Left renal pelvis (tissue), 4 donors: ENCODE measurements around the gene SSH3. TPM values are rescaled to one million over a fixed set of nuclear protein-coding genes. Genes with fewer than 3 reads are reported as not detected.

Experiments used
- polyA plus RNA-seq, 4 donors: library from polyadenylated mRNA; unstranded; fragments of 120-200 nt; gene quantifications; one replicate each; pipeline ENCODE4 v1.2.1, GENCODE V29; 2013; ENCODE audit not compliant: insufficient read length in 4 of 4

SSH3 gene
- polyA plus RNA-seq, 4 donors: 16.6 to 37.2 (median 24.5) TPM

Other genes with a start within 250 kb of the SSH3 start
- 10 to 100 TPM in 1 of 4 donors, 1 to 10 TPM in 3; 5.6 to 18.9 (median 8.8) TPM for gene RHOD, start 246.7 kb upstream of the SSH3 start, polyA plus RNA-seq
- 10 to 100 TPM; 62.1 to 84.3 (median 74.2) TPM for gene KDM2A, start 184.3 kb upstream of the SSH3 start, polyA plus RNA-seq
- 10 to 100 TPM; 43.3 to 66.4 (median 47.0) TPM for gene GRK2, start 37.1 kb upstream of the SSH3 start, polyA plus RNA-seq
- 10 to 100 TPM; 20.2 to 60.0 (median 30.1) TPM for gene ANKRD13D, start 14.2 kb upstream of the SSH3 start, polyA plus RNA-seq
- gene POLD4, start 50.0 kb downstream of the SSH3 start, polyA plus RNA-seq: 10 to 100 TPM; 18.5 to 36.3 (median 22.3) TPM
- 10 to 100 TPM in 1 of 4 donors, 1 to 10 TPM in 3; 5.4 to 12.9 (median 7.0) TPM for gene CLCF1, start 70.1 kb downstream of the SSH3 start, polyA plus RNA-seq
- 10 to 100 TPM; 16.6 to 37.5 (median 19.1) TPM for gene RAD9A, start 88.5 kb downstream of the SSH3 start, polyA plus RNA-seq
- gene PPP1CA, start 98.3 kb downstream of the SSH3 start, polyA plus RNA-seq: 100 to 1,000 TPM in 3 of 4 donors, 10 to 100 TPM in 1; 77.6 to 177 (median 146) TPM
- 10 to 100 TPM in 1 of 4 donors, 1 to 10 TPM in 3; 2.5 to 11.7 (median 4.4) TPM for gene TBC1D10C, start 100.6 kb downstream of the SSH3 start, polyA plus RNA-seq
- gene CARNS1, start 112.1 kb downstream of the SSH3 start, polyA plus RNA-seq: 1 to 10 TPM; 1.1 to 4.4 (median 1.8) TPM
- gene RPS6KB2, start 125.0 kb downstream of the SSH3 start, polyA plus RNA-seq: 10 to 100 TPM; 37.4 to 46.7 (median 41.7) TPM
- gene PTPRCAP, start 134.2 kb downstream of the SSH3 start, polyA plus RNA-seq: 1 to 10 TPM in 3 of 4 donors, under 1 TPM in 1; 0.86 to 2.4 (median 2.0) TPM
- gene CORO1B, start 139.9 kb downstream of the SSH3 start, polyA plus RNA-seq: 10 to 100 TPM; 43.9 to 82.9 (median 59.9) TPM
- not detected for gene GPR152, start 149.2 kb downstream of the SSH3 start, polyA plus RNA-seq
- gene CABP4, start 151.8 kb downstream of the SSH3 start, polyA plus RNA-seq: under 1 TPM; 0.54 to 0.75 (median 0.64) TPM
- 10 to 100 TPM; 32.4 to 73.8 (median 42.1) TPM for gene TMEM134, start 165.7 kb downstream of the SSH3 start, polyA plus RNA-seq
- gene AIP, start 179.5 kb downstream of the SSH3 start, polyA plus RNA-seq: 10 to 100 TPM; 52.7 to 69.0 (median 65.4) TPM
- 10 to 100 TPM; 26.9 to 38.6 (median 33.7) TPM for gene PITPNM1, start 201.8 kb downstream of the SSH3 start, polyA plus RNA-seq
- gene CDK2AP2, start 204.6 kb downstream of the SSH3 start, polyA plus RNA-seq: 10 to 100 TPM; 28.4 to 60.1 (median 44.1) TPM
- gene CABP2, start 219.9 kb downstream of the SSH3 start, polyA plus RNA-seq: under 1 TPM in 2 of 4 donors, not detected in 2; 0.29 to 0.39 TPM